Left hindlimb (tissue), 1 donor: ENCODE data around the gene CACNA2D3.

ENCODE experiments used
- DNase-seq: peaks from one replicate; pipeline ENCODE4 v3.0.0-alpha.2; 2018

The CACNA2D3 gene

GRCh38 chr3:54223063-54223462 is 100.7 kb downstream of the CACNA2D3 start:
- no peak for DNase-seq

GRCh38 chr3:54225841-54226528 is 103.6 kb downstream of the CACNA2D3 start:
- no peak for DNase-seq

GRCh38 chr3:54228806-54229205 is 106.5 kb downstream of the CACNA2D3 start:
- no peak for DNase-seq

GRCh38 chr3:54232618-54233017 is 110.3 kb downstream of the CACNA2D3 start:
- no peak for DNase-seq

DNA sequence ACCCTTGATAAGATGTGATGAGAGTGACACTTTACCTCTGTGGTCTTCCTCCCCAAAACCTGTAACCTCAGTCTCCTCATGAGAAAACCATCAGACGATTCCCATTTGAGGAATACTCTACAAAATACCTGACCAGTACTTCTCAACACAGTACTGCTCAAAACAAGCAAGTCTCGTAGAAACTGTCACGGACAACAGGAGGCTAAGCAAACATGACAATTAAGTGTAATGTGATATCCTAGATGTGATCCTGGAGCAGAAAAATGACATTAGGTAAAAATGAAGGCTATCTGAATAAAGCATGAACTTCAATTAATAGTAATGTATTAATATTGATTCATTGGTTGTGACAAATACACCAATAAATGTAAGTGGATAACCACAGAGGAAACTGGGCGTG is 113.6 kb downstream of the CACNA2D3 start:
- DNase-seq = no peak

GRCh38 chr3:54237109-54237508 is 114.8 kb downstream of the CACNA2D3 start:
- no peak for DNase-seq

DNA sequence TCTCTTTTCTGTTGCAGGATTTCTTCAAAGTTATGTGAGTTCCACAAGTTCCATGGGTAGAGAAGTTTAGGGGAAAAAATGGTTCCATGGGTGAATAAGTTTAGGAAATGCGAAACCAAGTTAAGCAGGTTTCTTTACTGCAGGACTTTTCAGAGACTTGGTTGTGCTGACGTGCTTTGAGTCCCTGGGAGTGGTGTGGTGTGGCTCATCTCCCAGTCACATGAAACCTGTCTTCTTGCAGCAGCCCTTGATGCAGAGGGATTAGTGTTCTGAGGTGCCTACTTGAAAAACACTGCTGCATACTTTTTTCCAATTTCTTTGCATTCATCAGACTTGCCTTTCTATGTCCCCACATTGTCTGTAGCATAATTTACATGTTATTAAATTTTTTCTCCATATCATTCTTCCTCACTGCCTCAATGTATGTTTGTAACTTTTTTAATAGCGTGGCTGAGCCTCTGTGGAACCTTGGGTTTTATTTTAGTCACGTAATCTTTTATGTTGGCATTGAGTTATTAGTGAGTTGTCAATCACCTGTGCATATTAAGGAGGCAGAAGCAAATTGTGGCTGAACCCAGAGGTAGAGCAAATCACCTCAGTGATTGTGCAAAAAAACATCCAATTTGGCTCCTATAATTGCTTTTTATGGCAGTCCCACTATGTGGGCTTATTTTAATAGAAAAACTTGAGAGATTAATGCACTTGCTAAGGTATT is 115.6 kb downstream of the CACNA2D3 start:
- no peak for DNase-seq

DNA sequence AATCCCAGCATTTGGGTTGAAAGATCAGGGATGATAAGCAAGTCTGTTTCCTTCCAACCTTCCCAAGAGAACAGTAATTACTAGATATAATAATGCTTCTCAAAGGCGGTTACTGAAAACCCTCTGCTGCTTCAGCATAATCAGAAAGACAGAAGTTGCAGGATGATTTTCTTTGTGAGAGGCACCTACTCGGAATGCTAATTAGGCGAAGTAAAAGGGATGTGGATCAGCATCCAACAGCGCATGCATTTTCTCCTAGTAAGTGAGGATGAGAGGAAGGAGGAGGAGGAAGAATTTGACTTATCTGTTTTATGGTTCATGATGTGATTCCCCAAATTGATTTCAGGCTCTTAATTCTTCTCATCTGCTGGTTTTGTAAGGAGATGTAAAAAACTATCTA is 118.0 kb downstream of the CACNA2D3 start:
- no peak for DNase-seq

DNA sequence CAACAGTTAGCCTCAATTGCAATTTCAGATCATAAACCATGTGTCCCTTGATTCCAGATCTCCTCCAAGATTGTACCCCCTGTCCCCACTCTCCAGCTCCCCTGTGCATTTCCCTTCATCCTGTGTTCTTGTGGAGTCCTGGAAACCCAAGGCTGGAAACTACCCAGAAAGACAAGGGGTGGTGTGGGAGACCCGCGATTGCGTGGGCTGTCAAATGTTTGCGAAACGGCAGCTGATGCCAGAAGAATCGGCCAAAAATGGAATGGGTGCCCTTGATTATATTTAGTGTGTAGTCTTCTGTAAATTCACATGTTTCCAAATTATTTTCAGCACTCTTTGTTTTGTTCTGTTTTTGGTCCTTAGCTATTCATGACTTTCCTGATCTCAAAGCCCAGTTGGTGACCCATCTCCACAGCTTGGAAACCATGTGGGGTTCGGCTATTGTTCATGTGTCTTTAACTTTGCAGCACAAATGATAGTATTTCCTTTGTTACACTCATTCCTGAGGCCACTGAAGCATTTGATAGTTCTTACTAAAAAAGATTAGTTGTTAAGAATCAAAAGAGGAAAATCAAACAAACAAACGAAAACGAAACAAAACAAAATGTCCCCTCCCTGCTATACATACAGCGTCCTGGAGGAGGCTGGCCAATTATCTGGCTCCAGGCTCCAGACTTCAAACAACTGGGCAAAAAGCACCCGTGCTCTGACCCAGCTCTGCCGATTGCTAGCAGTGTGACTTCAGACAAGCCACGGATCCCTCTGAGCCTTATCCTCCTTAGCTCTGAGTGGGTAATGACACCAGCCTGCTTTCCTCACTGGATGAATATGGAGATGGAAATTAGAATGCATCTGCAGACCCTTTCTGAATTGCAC is 120.9 kb downstream of the CACNA2D3 start:
- DNase-seq = no peak

GRCh38 chr3:54243960-54244682 is 121.8 kb downstream of the CACNA2D3 start:
- no peak for DNase-seq

DNA sequence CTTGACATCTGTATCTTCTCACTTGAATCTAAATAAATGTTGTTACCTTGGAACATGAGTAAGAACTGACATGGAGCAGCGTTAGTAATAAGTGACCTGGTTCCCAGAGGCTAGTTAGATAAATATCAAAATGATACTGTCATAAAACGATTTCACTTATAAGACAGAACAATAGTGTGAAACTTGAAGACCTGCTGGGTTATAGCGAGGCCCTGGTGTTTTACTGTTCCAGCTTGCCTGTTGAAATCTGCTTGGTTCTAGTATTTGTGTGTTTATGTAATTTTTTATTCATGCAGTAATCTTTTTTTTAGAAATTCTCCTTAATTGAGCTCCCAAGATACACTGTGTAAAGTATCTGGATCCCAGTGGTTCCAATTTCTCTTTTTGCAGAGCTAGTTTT is 129.4 kb downstream of the CACNA2D3 start:
- DNase-seq = no peak

DNA sequence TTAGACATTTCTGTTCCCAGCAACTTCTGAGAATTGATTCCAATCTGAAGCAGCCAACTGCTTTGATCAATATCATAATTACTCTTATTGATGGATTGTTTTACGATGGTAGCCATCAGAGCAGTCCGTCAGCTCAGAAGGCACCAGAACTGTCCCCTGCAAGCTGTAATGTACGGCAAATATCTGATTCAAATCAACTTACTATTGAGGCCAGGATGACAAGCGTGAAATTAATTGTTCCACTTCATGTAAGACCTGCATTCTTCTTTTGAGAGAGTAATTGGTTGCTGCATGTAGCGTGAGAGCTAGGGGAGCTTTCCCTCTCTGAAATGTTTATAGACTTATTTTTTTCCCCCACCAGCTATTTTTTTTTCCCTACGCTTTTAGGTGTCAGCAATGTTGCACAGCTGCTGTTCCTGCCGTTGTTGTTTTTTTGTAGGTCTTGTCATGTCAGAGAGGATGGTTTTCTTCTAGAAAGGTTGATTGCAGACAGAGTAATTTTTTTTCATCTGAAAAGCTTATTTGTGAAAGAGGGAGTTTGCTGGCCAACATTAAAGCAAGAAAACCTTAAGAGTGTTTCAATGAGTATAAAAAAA is 134.9 kb downstream of the CACNA2D3 start:
- DNase-seq = no peak

- DNase-seq = no peak
Measured at GRCh38 chr3:54259636-54260035, 137.3 kb downstream of the CACNA2D3 start.

DNA sequence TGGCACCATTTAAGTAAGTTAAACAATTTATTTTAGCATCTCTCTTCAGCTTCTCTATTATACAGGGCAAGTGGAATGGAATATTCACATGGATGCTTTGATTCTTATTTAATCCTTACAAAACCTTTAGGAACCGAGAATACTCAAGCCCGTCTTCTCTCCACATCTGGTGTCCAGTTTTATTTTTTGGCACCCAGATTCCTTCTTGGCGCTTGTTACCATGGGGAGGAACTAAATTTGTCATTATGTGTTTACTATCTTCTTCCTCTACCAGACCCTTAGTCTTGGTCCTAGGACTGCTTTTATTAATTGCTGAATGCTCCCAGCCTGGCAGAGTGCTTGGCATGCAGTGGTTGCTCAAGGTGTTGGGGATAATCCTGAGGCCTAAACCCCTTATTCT is 138.8 kb downstream of the CACNA2D3 start:
- DNase-seq = no peak

- no peak for DNase-seq
Measured at GRCh38 chr3:54262541-54262940, 140.2 kb downstream of the CACNA2D3 start.

DNA sequence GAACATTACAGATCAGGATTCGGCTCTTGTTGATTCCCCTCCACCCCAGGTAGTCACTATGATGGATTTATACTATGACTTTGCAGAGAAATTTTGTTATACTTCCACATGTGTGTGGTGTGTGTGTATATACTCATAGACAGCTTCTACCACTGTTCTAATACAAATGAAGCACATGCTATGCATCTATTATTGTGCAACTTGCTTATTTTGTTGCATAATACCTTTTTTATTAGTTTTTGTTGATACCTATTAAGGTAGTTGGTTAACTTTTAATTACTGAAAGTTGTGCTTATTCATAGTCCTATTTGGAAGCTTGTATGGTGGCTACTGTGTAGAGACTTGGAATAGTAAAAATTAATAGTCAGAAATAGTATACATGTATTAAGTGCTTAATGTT is 140.6 kb downstream of the CACNA2D3 start:
- no peak for DNase-seq

- DNase-seq = no peak
Measured at GRCh38 chr3:54264050-54264449, 141.7 kb downstream of the CACNA2D3 start.

- DNase-seq = no peak
Measured at GRCh38 chr3:54270816-54271526, 148.6 kb downstream of the CACNA2D3 start.

GRCh38 chr3:54273791-54274190 is 151.4 kb downstream of the CACNA2D3 start:
- DNase-seq = no peak

DNA sequence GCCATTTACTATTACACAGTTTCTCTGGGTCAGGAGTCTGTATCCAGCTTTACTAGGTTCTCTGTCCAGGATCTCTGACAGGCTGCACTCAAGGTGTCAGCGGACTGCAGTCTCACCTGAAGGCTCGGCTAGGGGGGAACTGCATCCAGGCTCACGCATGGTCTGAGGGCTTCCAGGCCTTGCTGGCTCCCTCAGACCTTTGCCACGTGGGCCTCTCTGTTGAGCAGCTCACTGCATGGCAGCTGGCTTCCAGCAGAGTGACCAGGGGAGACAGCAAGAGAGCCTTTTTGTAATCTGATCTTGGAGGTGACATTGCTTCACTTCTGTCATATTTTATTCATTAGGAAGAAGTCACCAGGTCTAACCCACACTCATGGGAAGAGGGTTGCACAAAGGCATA is 152.3 kb downstream of the CACNA2D3 start:
- DNase-seq = no peak

- no peak for DNase-seq
Measured at GRCh38 chr3:54279005-54279583, 156.7 kb downstream of the CACNA2D3 start.

- DNase-seq = no peak
Measured at GRCh38 chr3:54283470-54283869, 161.1 kb downstream of the CACNA2D3 start.
